Measurements from ENCODE around the gene SPACA9. TPM values are rescaled to one million over a fixed set of nuclear protein-coding genes. Genes with fewer than 3 reads are reported as not detected.

The SPACA9 gene
- polyA plus RNA-seq, 4 donors = 0.22 to 1.9 (median 1.6) TPM; not detected in 1

- Histone ChIP-seq H3K9me3 (ENCODE audit: control insufficient read depth in 2 of 2, insufficient read depth in 1 of 2, low read depth in 1 of 2, low read length in 1 of 2) (no peaks in the 10 kb centered on the region), H3K27ac (ENCODE audit: low read depth in 1 of 3, low read length in 2 of 3) (no peak overlapping the region), H3K4me1 (ENCODE audit: control insufficient read depth in 3 of 3, insufficient read depth in 2 of 3, low read depth in 1 of 3, low read length in 2 of 3) (peaks cover 0 to 2% (median 0%) of the 10 kb centered on the region in 3 donors), H3K27me3 (ENCODE audit: control insufficient read depth in 3 of 3, insufficient read depth in 3 of 3, low read length in 3 of 3) (no peaks in the 10 kb centered on the region), H3K36me3 (ENCODE audit: control insufficient read depth in 3 of 3, insufficient read depth in 2 of 3, low read depth in 1 of 3, low read length in 3 of 3) (peaks cover 0 to 7% (median 0%) of the 10 kb centered on the region in 3 donors), H3K4me3 (ENCODE audit: low read depth in 1 of 3, low read length in 3 of 3) (no peak overlapping the region)
- 76 to 81% (median 80%) methylated on average over 6 of the region's 6 CpGs for WGBS, 3 donors
- FAIRE-seq (no peak), DNase-seq (no peak)
Measured at GRCh38 chr9:132882616-132883015, 3.9 kb downstream of the SPACA9 start.

GRCh38 chr9:132883349-132884294 is 4.9 kb downstream of the SPACA9 start:
- no peaks in the 10 kb centered on the region for H3K27me3 ChIP-seq (ENCODE audit: control insufficient read depth in 3 of 3, insufficient read depth in 3 of 3, low read length in 3 of 3)
- no peak overlapping the region for H3K27ac ChIP-seq (ENCODE audit: low read depth in 1 of 3, low read length in 2 of 3)
- no peaks in the 10 kb centered on the region for H3K9me3 ChIP-seq (ENCODE audit: control insufficient read depth in 2 of 2, insufficient read depth in 1 of 2, low read depth in 1 of 2, low read length in 1 of 2)
- no peak for FAIRE-seq
- no peak for DNase-seq
- no peak overlapping the region for H3K4me3 ChIP-seq (ENCODE audit: low read depth in 1 of 3, low read length in 3 of 3)
- WGBS, 3 donors = 91 to 94% (median 92%) methylated on average over 27 of the region's 27 CpGs
- H3K36me3 ChIP-seq (ENCODE audit: control insufficient read depth in 3 of 3, insufficient read depth in 2 of 3, low read depth in 1 of 3, low read length in 3 of 3) = peaks cover 0 to 10% (median 0%) of the 10 kb centered on the region in 3 donors
- H3K4me1 ChIP-seq (ENCODE audit: control insufficient read depth in 3 of 3, insufficient read depth in 2 of 3, low read depth in 1 of 3, low read length in 2 of 3) = no peaks in the 10 kb centered on the region

- Histone ChIP-seq H3K9me3 (ENCODE audit: control insufficient read depth in 2 of 2, insufficient read depth in 1 of 2, low read depth in 1 of 2, low read length in 1 of 2) (no peaks in the 10 kb centered on the region), H3K36me3 (ENCODE audit: control insufficient read depth in 3 of 3, insufficient read depth in 2 of 3, low read depth in 1 of 3, low read length in 3 of 3) (peaks cover 0 to 10% (median 0%) of the 10 kb centered on the region in 3 donors), H3K4me3 (ENCODE audit: low read depth in 1 of 3, low read length in 3 of 3) (no peak overlapping the region), H3K27ac (ENCODE audit: low read depth in 1 of 3, low read length in 2 of 3) (no peak overlapping the region), H3K4me1 (ENCODE audit: control insufficient read depth in 3 of 3, insufficient read depth in 2 of 3, low read depth in 1 of 3, low read length in 2 of 3) (no peaks in the 10 kb centered on the region), H3K27me3 (ENCODE audit: control insufficient read depth in 3 of 3, insufficient read depth in 3 of 3, low read length in 3 of 3) (no peaks in the 10 kb centered on the region)
- DNase-seq = peak in 1 of 2 donors; percentile 60
- 22 to 36% (median 29%) methylated on average over 9 of the region's 9 CpGs for WGBS, 3 donors
- FAIRE-seq = no peak
Measured at GRCh38 chr9:132885720-132886333, 7.1 kb downstream of the SPACA9 start.

GRCh38 chr9:132886334-132886725 is 7.6 kb downstream of the SPACA9 start:
- DNase-seq (no peak), FAIRE-seq (no peak)
- Histone ChIP-seq H3K36me3 (ENCODE audit: control insufficient read depth in 3 of 3, insufficient read depth in 2 of 3, low read depth in 1 of 3, low read length in 3 of 3) (peaks cover 0 to 10% (median 0%) of the 10 kb centered on the region in 3 donors), H3K4me3 (ENCODE audit: low read depth in 1 of 3, low read length in 3 of 3) (no peak overlapping the region), H3K27me3 (ENCODE audit: control insufficient read depth in 3 of 3, insufficient read depth in 3 of 3, low read length in 3 of 3) (no peaks in the 10 kb centered on the region), H3K4me1 (ENCODE audit: control insufficient read depth in 3 of 3, insufficient read depth in 2 of 3, low read depth in 1 of 3, low read length in 2 of 3) (no peaks in the 10 kb centered on the region), H3K9me3 (ENCODE audit: control insufficient read depth in 2 of 2, insufficient read depth in 1 of 2, low read depth in 1 of 2, low read length in 1 of 2) (no peaks in the 10 kb centered on the region), H3K27ac (ENCODE audit: low read depth in 1 of 3, low read length in 2 of 3) (no peak overlapping the region)
- WGBS, 3 donors = 85 to 89% (median 88%) methylated on average over 6 of the region's 6 CpGs

- 87 to 88% (median 88%) methylated on average over 18 of the region's 18 CpGs for WGBS, 3 donors
- FAIRE-seq (no peak), DNase-seq (no peak)
- H3K27ac ChIP-seq (ENCODE audit: low read depth in 1 of 3, low read length in 2 of 3) = no peak overlapping the region
- peaks cover 0 to 15% (median 0%) of the 10 kb centered on the region in 3 donors for H3K36me3 ChIP-seq (ENCODE audit: control insufficient read depth in 3 of 3, insufficient read depth in 2 of 3, low read depth in 1 of 3, low read length in 3 of 3)
- no peaks in the 10 kb centered on the region for H3K27me3 ChIP-seq (ENCODE audit: control insufficient read depth in 3 of 3, insufficient read depth in 3 of 3, low read length in 3 of 3)
- H3K4me3 ChIP-seq (ENCODE audit: low read depth in 1 of 3, low read length in 3 of 3) = no peak overlapping the region
- H3K9me3 ChIP-seq (ENCODE audit: control insufficient read depth in 2 of 2, insufficient read depth in 1 of 2, low read depth in 1 of 2, low read length in 1 of 2) = no peaks in the 10 kb centered on the region
- H3K4me1 ChIP-seq (ENCODE audit: control insufficient read depth in 3 of 3, insufficient read depth in 2 of 3, low read depth in 1 of 3, low read length in 2 of 3) = no peaks in the 10 kb centered on the region
Measured at GRCh38 chr9:132887181-132888120, 8.8 kb downstream of the SPACA9 start.

GRCh38 chr9:132888151-132888550 is 9.5 kb downstream of the SPACA9 start:
- Histone ChIP-seq H3K4me3 (ENCODE audit: low read depth in 1 of 3, low read length in 3 of 3) (no peak overlapping the region), H3K27ac (ENCODE audit: low read depth in 1 of 3, low read length in 2 of 3) (no peak overlapping the region), H3K27me3 (ENCODE audit: control insufficient read depth in 3 of 3, insufficient read depth in 3 of 3, low read length in 3 of 3) (no peaks in the 10 kb centered on the region), H3K36me3 (ENCODE audit: control insufficient read depth in 3 of 3, insufficient read depth in 2 of 3, low read depth in 1 of 3, low read length in 3 of 3) (peaks cover 0 to 18% (median 2%) of the 10 kb centered on the region in 3 donors), H3K9me3 (ENCODE audit: control insufficient read depth in 2 of 2, insufficient read depth in 1 of 2, low read depth in 1 of 2, low read length in 1 of 2) (no peaks in the 10 kb centered on the region), H3K4me1 (ENCODE audit: control insufficient read depth in 3 of 3, insufficient read depth in 2 of 3, low read depth in 1 of 3, low read length in 2 of 3) (no peaks in the 10 kb centered on the region)
- 92 to 95% (median 92%) methylated on average over 18 of the region's 18 CpGs for WGBS, 3 donors
- DNase-seq = no peak
- no peak for FAIRE-seq

GRCh38 chr9:132892400-132892799 is 13.7 kb downstream of the SPACA9 start:
- Histone ChIP-seq H3K9me3 (ENCODE audit: control insufficient read depth in 2 of 2, insufficient read depth in 1 of 2, low read depth in 1 of 2, low read length in 1 of 2) (no peaks in the 10 kb centered on the region), H3K27me3 (ENCODE audit: control insufficient read depth in 3 of 3, insufficient read depth in 3 of 3, low read length in 3 of 3) (no peaks in the 10 kb centered on the region), H3K4me1 (ENCODE audit: control insufficient read depth in 3 of 3, insufficient read depth in 2 of 3, low read depth in 1 of 3, low read length in 2 of 3) (no peaks in the 10 kb centered on the region), H3K36me3 (ENCODE audit: control insufficient read depth in 3 of 3, insufficient read depth in 2 of 3, low read depth in 1 of 3, low read length in 3 of 3) (peaks cover 3 to 36% (median 8%) of the 10 kb centered on the region in 3 donors), H3K27ac (ENCODE audit: low read depth in 1 of 3, low read length in 2 of 3) (no peak overlapping the region), H3K4me3 (ENCODE audit: low read depth in 1 of 3, low read length in 3 of 3) (no peak overlapping the region)
- FAIRE-seq (no peak), DNase-seq (no peak)
- WGBS, 3 donors = 81 to 89% (median 85%) methylated on average over 9 of the region's 9 CpGs

GRCh38 chr9:132894346-132894745 is 15.6 kb downstream of the SPACA9 start:
- Histone ChIP-seq H3K27ac (ENCODE audit: low read depth in 1 of 3, low read length in 2 of 3) (no peak overlapping the region), H3K27me3 (ENCODE audit: control insufficient read depth in 3 of 3, insufficient read depth in 3 of 3, low read length in 3 of 3) (no peaks in the 10 kb centered on the region), H3K4me1 (ENCODE audit: control insufficient read depth in 3 of 3, insufficient read depth in 2 of 3, low read depth in 1 of 3, low read length in 2 of 3) (no peaks in the 10 kb centered on the region), H3K4me3 (ENCODE audit: low read depth in 1 of 3, low read length in 3 of 3) (no peak overlapping the region), H3K36me3 (ENCODE audit: control insufficient read depth in 3 of 3, insufficient read depth in 2 of 3, low read depth in 1 of 3, low read length in 3 of 3) (peaks cover 3 to 47% (median 17%) of the 10 kb centered on the region in 3 donors), H3K9me3 (ENCODE audit: control insufficient read depth in 2 of 2, insufficient read depth in 1 of 2, low read depth in 1 of 2, low read length in 1 of 2) (no peaks in the 10 kb centered on the region)
- DNase-seq (peak; percentile 50 to 70), FAIRE-seq (no peak)
- 40 to 75% (median 61%) methylated on average over 5 of the region's 5 CpGs for WGBS, 3 donors
